Keratinocyte (primary cell): ENCODE measurements around the gene COPS3. TPM values are rescaled to one million over a fixed set of nuclear protein-coding genes. Genes with fewer than 3 reads are reported as not detected.
"Not testable (repeated sequence)": the region's sequence is repeated elsewhere in the genome, so short reads cannot be mapped to it uniquely, and the experiment has no call there.

Experiments used
- DNase-seq: peaks from one replicate; pipeline ENCODE4 v3.0.0-alpha.2; 2011; ENCODE audit warnings: low read depth, missing footprints, low spot score
- FAIRE-seq: peaks from 2 replicates; lab custom pipeline; 2011; peaks lifted over from hg19 to GRCh38; lab: Jason Lieb, UNC
- H2AFZ ChIP-seq: 2 replicates; pipeline ENCODE4 v1.6.0; 2012; ENCODE audit warnings: low read length, control low read depth, inconsistent platforms; ENCODE audit not compliant: control insufficient read depth
- H3K27ac ChIP-seq: 2 replicates; pipeline ENCODE4 v1.5.1; 2011; ENCODE audit warnings: low read length; ENCODE audit not compliant: control insufficient read depth, insufficient read depth
- H3K27me3 ChIP-seq: 3 replicates; pipeline ENCODE4 v1.6.0; 2011; ENCODE audit warnings: low read length; ENCODE audit not compliant: control insufficient read depth, insufficient read depth; ENCODE audit errors: extremely low read depth
- H3K36me3 ChIP-seq, 2 experiments: 2 replicates in 1 of 2; 3 replicates in 1 of 2; pipeline ENCODE4 v1.5.1; 2011; ENCODE audit warnings: low read length in 2 of 2, mild to moderate bottlenecking in 1 of 2; ENCODE audit not compliant: control insufficient read depth in 2 of 2, insufficient read depth in 2 of 2; ENCODE audit errors: extremely low read depth in 1 of 2
- H3K4me1 ChIP-seq: 3 replicates; pipeline ENCODE4 v1.5.1; 2011; ENCODE audit warnings: low read length; ENCODE audit not compliant: control insufficient read depth, insufficient read depth; ENCODE audit errors: extremely low read depth
- H3K4me2 ChIP-seq: 3 replicates; pipeline ENCODE4 v1.6.0; 2011; ENCODE audit warnings: low read depth, low read length; ENCODE audit not compliant: control insufficient read depth, insufficient read depth; ENCODE audit errors: extremely low read depth
- H3K4me3 ChIP-seq, 3 experiments: fragments of 200-600 bp in 1 of 3; sonication (generic) in 1 of 3; 2 replicates in 2 of 3; 3 replicates in 1 of 3; pipeline ENCODE4 v1.5.1; 2011 to 2016; ENCODE audit warnings: low read length in 3 of 3, mild to moderate bottlenecking in 3 of 3, control low read depth in 2 of 3, inconsistent platforms in 1 of 3, low read depth in 1 of 3, mixed read lengths in 1 of 3, mixed run types in 1 of 3, moderate library complexity in 1 of 3; ENCODE audit not compliant: control insufficient read depth in 2 of 3, insufficient read depth in 2 of 3; ENCODE audit errors: extremely low read depth in 1 of 3
- H3K79me2 ChIP-seq: 2 replicates; pipeline ENCODE4 v1.6.0; 2012; ENCODE audit warnings: low read length; ENCODE audit not compliant: control insufficient read depth, insufficient read depth
- H3K9ac ChIP-seq: 3 replicates; pipeline ENCODE4 v1.6.0; 2011; ENCODE audit warnings: low read length; ENCODE audit not compliant: control insufficient read depth, insufficient read depth; ENCODE audit errors: extremely low read depth
- H3K9me1 ChIP-seq: 3 replicates; pipeline ENCODE4 v1.6.0; 2011; ENCODE audit warnings: low read length; ENCODE audit not compliant: control insufficient read depth, insufficient read depth; ENCODE audit errors: extremely low read depth
- H3K9me3 ChIP-seq: 2 replicates; pipeline ENCODE4 v1.5.1; 2012; ENCODE audit warnings: low read depth, low read length; ENCODE audit not compliant: control insufficient read depth
- H4K20me1 ChIP-seq: 3 replicates; pipeline ENCODE4 v1.6.0; 2011; ENCODE audit warnings: low read length; ENCODE audit not compliant: control insufficient read depth, insufficient read depth; ENCODE audit errors: extremely low read depth
- EZH2 ChIP-seq: IDR thresholded peaks from one replicate; pipeline ENCODE4 v1.6.1; 2012; ENCODE audit warnings: inconsistent platforms, mild to moderate bottlenecking, low read length, moderate library complexity
- dilution Hi-C: fragments of 300-500 bp; cut with MboI; formaldehyde crosslinking; loops from one replicate; pipeline ENCODE4 v1.7.0; 2020; ENCODE audit warnings: low sequenced_read_pairs; ENCODE audit not compliant: extremely low pct_ligation_motif_present
- polyA plus RNA-seq, 5 experiments: library from polyadenylated mRNA; depleted of rRNA in 3 of 5; stranded (reverse) in 3 of 5; stranded (forward) in 1 of 5; unstranded in 1 of 5; fragments of >200 nt; gene quantifications; 1 replicate in 1 of 5; 2 replicates in 3 of 5; 3 replicates in 1 of 5; pipeline versions ENCODE4 v1.2.1 to v1.2.3, GENCODE V29; 2011 to 2012; ENCODE audit warnings: missing spikeins in 2 of 5, low read depth in 1 of 5, low replicate concordance in 1 of 5
- TF ChIP-seq, protein P1 (sequence below), 3 experiments: IDR thresholded peaks in 1 of 3; conservative IDR thresholded peaks in 1 of 3; optimal IDR thresholded peaks in 1 of 3; 2 replicates in 2 of 3; 3 replicates in 1 of 3; pipeline versions ENCODE3 to v1.5.1; 2011; ENCODE audit warnings: low read length in 3 of 3, mild to moderate bottlenecking in 3 of 3, moderate library complexity in 2 of 3, control low read depth in 1 of 3, inconsistent platforms in 1 of 3; ENCODE audit not compliant: insufficient read depth in 2 of 3; ENCODE audit errors: extremely low read depth in 1 of 3

COPS3 gene
- polyA plus RNA-seq, 1 donor (not counting 4 experiments of a cell fraction or from before 2014, with no cell fraction given), result 89.7 TPM

DNA sequence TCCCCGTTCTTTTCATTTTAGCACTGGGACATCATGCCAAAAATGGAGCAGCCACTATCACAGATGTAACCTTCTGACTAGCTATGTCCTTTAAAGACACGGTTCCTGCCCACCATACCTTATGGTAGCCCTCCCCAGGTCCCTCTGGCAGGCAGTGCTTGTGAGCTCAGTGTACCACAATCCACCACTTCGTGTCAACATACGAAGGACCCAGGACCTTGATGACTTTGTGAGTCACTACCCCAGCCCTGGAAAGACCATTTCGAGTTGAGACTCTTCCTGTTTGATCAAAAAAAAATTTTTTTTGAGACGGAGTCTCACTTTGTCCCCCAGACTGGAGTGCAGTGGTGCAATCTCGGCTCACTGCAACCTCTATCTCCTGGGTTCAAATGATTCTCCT is 23.0 kb downstream of the COPS3 start:
- dilution Hi-C loops, result no loop called here

DNA sequence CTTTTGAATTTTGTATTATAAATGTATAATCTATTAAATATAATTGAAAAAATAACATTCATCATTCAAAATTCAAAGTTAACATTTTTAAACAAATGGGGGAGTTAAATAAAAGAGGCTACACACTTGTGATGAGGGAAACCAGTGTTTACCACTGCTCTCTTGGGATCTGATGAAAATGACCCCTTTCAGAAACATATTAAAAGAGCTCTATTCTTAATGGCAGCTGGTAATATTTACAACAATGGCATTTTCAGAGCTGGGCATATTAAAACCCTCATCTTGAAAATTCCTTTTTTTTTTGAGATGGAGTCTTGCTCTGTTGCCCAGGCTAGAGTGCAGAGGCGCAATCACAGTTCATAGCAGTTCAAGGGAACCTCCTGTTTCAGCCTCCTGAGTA is 24.7 kb downstream of the COPS3 start:
- FAIRE-seq (no peak), DNase-seq (no peak)
- Histone ChIP-seq H4K20me1 (no peaks in the 10 kb centered on the region), H3K9me3 (no peaks in the 10 kb centered on the region), H3K4me3 (no peak overlapping the region), H3K79me2 (no peaks in the 10 kb centered on the region), H3K27me3 (no peaks in the 10 kb centered on the region), H3K9ac (no peak overlapping the region), H3K9me1 (no peaks in the 10 kb centered on the region), H3K4me2 (no peak overlapping the region), H2AFZ (no peak overlapping the region), H3K36me3 (peaks cover 24 to 29% of the 10 kb centered on the region in 2 experiments), H3K27ac (no peak overlapping the region), H3K4me1 (no peaks in the 10 kb centered on the region)
- dilution Hi-C loops, result no loop called here
- TF ChIP-seq, protein P1, sequence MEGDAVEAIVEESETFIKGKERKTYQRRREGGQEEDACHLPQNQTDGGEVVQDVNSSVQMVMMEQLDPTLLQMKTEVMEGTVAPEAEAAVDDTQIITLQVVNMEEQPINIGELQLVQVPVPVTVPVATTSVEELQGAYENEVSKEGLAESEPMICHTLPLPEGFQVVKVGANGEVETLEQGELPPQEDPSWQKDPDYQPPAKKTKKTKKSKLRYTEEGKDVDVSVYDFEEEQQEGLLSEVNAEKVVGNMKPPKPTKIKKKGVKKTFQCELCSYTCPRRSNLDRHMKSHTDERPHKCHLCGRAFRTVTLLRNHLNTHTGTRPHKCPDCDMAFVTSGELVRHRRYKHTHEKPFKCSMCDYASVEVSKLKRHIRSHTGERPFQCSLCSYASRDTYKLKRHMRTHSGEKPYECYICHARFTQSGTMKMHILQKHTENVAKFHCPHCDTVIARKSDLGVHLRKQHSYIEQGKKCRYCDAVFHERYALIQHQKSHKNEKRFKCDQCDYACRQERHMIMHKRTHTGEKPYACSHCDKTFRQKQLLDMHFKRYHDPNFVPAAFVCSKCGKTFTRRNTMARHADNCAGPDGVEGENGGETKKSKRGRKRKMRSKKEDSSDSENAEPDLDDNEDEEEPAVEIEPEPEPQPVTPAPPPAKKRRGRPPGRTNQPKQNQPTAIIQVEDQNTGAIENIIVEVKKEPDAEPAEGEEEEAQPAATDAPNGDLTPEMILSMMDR (optimal IDR thresholded peaks at IDR 0.05 in 1 of 3, IDR thresholded peaks at IDR 0.05 in 1 of 3, conservative IDR thresholded peaks at IDR 0.05 in 1 of 3; ENCODE audit: extremely low read depth in 1 of 3, insufficient read depth in 2 of 3, low read length in 3 of 3), result no peak
- no peak for TF ChIP-seq EZH2

More for the DNA sequence above, 23.0 kb downstream of the COPS3 start:
- Histone ChIP-seq H3K4me3 (no peak overlapping the region), H3K27ac (no peak overlapping the region), H3K9me1 (no peaks in the 10 kb centered on the region), H3K27me3 (no peaks in the 10 kb centered on the region), H3K4me1 (no peaks in the 10 kb centered on the region), H4K20me1 (no peaks in the 10 kb centered on the region), H3K9ac (no peak overlapping the region), H2AFZ (no peak overlapping the region), H3K4me2 (no peak overlapping the region), H3K36me3 (peaks cover 12 to 25% of the 10 kb centered on the region in 2 experiments), H3K9me3 (no peaks in the 10 kb centered on the region), H3K79me2 (no peaks in the 10 kb centered on the region)
- no peak for DNase-seq
- TF ChIP-seq, protein P1 (optimal IDR thresholded peaks at IDR 0.05 in 1 of 3, IDR thresholded peaks at IDR 0.05 in 1 of 3, conservative IDR thresholded peaks at IDR 0.05 in 1 of 3; ENCODE audit: extremely low read depth in 1 of 3, insufficient read depth in 2 of 3, low read length in 3 of 3), result no peak
- TF ChIP-seq EZH2, result no peak
- FAIRE-seq, result no peak

DNA sequence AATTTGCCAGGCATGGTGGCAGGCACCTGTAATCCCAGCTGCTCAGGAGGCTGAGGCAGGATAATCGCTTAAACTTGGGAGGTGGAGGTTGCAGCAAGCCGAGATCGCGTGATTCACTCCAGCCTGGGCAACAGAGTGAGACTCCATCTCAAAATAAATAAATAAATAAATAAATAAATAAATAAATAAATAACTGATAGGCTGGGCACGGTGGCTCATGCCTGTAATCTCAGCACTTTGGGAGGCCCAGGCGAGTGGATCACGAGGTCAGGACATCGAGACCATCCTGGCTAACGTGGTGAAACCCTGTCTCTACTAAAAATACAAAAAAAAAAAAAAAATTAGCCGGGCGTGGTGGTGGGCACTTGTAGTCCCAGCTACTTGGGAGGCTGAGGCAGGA is 25.4 kb downstream of the COPS3 start:
- H3K79me2 ChIP-seq, DNase-seq, H2AFZ ChIP-seq, H3K27ac ChIP-seq, H3K27me3 ChIP-seq, H3K9ac ChIP-seq, H3K4me1 ChIP-seq, H3K4me2 ChIP-seq, dilution Hi-C loops, H3K9me1 ChIP-seq, H3K9me3 ChIP-seq, H4K20me1 ChIP-seq, FAIRE-seq, H3K4me3 ChIP-seq: not testable (repeated sequence)
- H3K36me3 ChIP-seq, result peaks cover 24 to 26% of the 10 kb centered on the region in 2 experiments
